ENCODE data around the gene DNAI1. TPM values are rescaled to one million over a fixed set of nuclear protein-coding genes. Genes with fewer than 3 reads are reported as not detected.

The DNAI1 gene
- total RNA-seq, 4 donors from 2014 or later = 0.42 to 3.9 (median 0.66) TPM; not detected in 1

- no peak for DNase-seq (ENCODE audit: low spot score in 2 of 2)
- Histone ChIP-seq H3K4me1 (peaks cover 0 to 5% (median 0%) of the 10 kb centered on the region in 4 donors), H3K9me3 (no peaks in the 10 kb centered on the region), H3K27me3 (no peaks in the 10 kb centered on the region), H3K36me3 (no peaks in the 10 kb centered on the region), H3K27ac (no peak overlapping the region), H3K4me3 (no peak overlapping the region)
- WGBS, 2 donors = 52 to 59% methylated on average over 5 of the region's 5 CpGs
- TF ChIP-seq POLR2A (IDR thresholded peaks at IDR 0.05) (no peak), CTCF (IDR thresholded peaks at IDR 0.05) (no peak), EP300 (IDR thresholded peaks at IDR 0.05) (no peak)
Measured at GRCh38 chr9:34463098-34463900, 4.7 kb downstream of the DNAI1 start.

GRCh38 chr9:34463901-34464232 lies 5.3 kb downstream of the DNAI1 start:
- 68 to 75% methylated on average over 2 of the region's 2 CpGs for WGBS, 2 donors
- no peaks in the 10 kb centered on the region for H3K9me3 ChIP-seq
- H3K36me3 ChIP-seq = no peaks in the 10 kb centered on the region
- TF ChIP-seq CTCF (IDR thresholded peaks at IDR 0.05) (no peak), EP300 (IDR thresholded peaks at IDR 0.05) (no peak), POLR2A (IDR thresholded peaks at IDR 0.05) (no peak)
- no peak for DNase-seq (ENCODE audit: low spot score in 2 of 2)
- no peak overlapping the region for H3K27ac ChIP-seq
- peaks cover 0 to 3% (median 0%) of the 10 kb centered on the region in 4 donors for H3K4me1 ChIP-seq
- no peaks in the 10 kb centered on the region for H3K27me3 ChIP-seq
- H3K4me3 ChIP-seq = no peak overlapping the region

- WGBS, 2 donors = 73 to 78% methylated on average over 2 of the region's 2 CpGs
- TF ChIP-seq CTCF (IDR thresholded peaks at IDR 0.05) (no peak), POLR2A (IDR thresholded peaks at IDR 0.05) (no peak), EP300 (IDR thresholded peaks at IDR 0.05) (no peak)
- Histone ChIP-seq H3K36me3 (no peaks in the 10 kb centered on the region), H3K4me1 (no peaks in the 10 kb centered on the region), H3K27me3 (no peaks in the 10 kb centered on the region), H3K9me3 (no peaks in the 10 kb centered on the region), H3K4me3 (no peak overlapping the region), H3K27ac (no peak overlapping the region)
- no peak for DNase-seq (ENCODE audit: low spot score in 2 of 2)
Measured at GRCh38 chr9:34464571-34464970, 6.0 kb downstream of the DNAI1 start.

GRCh38 chr9:34465468-34465867 lies 6.9 kb downstream of the DNAI1 start:
- WGBS, 2 donors = 29 to 40% methylated on average over 1 of the region's 1 CpG
- TF ChIP-seq POLR2A (IDR thresholded peaks at IDR 0.05) = no peak
- no peak for TF ChIP-seq CTCF (IDR thresholded peaks at IDR 0.05)
- no peak for TF ChIP-seq EP300 (IDR thresholded peaks at IDR 0.05)
- DNase-seq (ENCODE audit: low spot score in 2 of 2) = no peak
- no peaks in the 10 kb centered on the region for H3K36me3 ChIP-seq
- H3K4me1 ChIP-seq = no peaks in the 10 kb centered on the region
- no peaks in the 10 kb centered on the region for H3K27me3 ChIP-seq
- no peak overlapping the region for H3K4me3 ChIP-seq
- H3K9me3 ChIP-seq = no peaks in the 10 kb centered on the region
- no peak overlapping the region for H3K27ac ChIP-seq

- Histone ChIP-seq H3K27me3 (no peaks in the 10 kb centered on the region), H3K27ac (no peak overlapping the region), H3K4me3 (no peak overlapping the region), H3K9me3 (no peaks in the 10 kb centered on the region), H3K36me3 (no peaks in the 10 kb centered on the region), H3K4me1 (no peaks in the 10 kb centered on the region)
- TF ChIP-seq CTCF (IDR thresholded peaks at IDR 0.05) (no peak), POLR2A (IDR thresholded peaks at IDR 0.05) (no peak), EP300 (IDR thresholded peaks at IDR 0.05) (no peak)
- 35 to 45% methylated on average over 3 of the region's 3 CpGs for WGBS, 2 donors
- no peak for DNase-seq (ENCODE audit: low spot score in 2 of 2)
Measured at GRCh38 chr9:34475097-34475496, 16.5 kb downstream of the DNAI1 start.

Measured in tibial nerve (tissue), 4 donors.